Neural cell (in vitro differentiated cells): ENCODE results near the gene TUBB2A. TPM values are rescaled to one million over a fixed set of nuclear protein-coding genes. Genes with fewer than 3 reads are reported as not detected.

Experiments
- H2AFZ ChIP-seq: fragments of 200-600, 300-800 bp; sonication (generic), shearing (Covaris generic); 2 replicates; pipeline ENCODE4 v1.6.0; 2014; ENCODE audit warnings: low read depth, mild to moderate bottlenecking, antibody characterized with exemption, low read length, moderate library complexity
- H3F3A ChIP-seq: fragments of 200-600 bp; shearing (Covaris generic); 2 replicates; pipeline ENCODE4 v1.6.1; 2016; ENCODE audit warnings: mild to moderate bottlenecking, moderate library complexity, mixed read lengths, antibody characterized with exemption, low read length; ENCODE audit not compliant: insufficient read depth, poor library complexity, severe bottlenecking
- H3K27ac ChIP-seq: fragments of 200-600, 300-800 bp; sonication (generic), shearing (Covaris generic); 2 replicates; pipeline ENCODE4 v1.5.1; 2014; ENCODE audit warnings: mild to moderate bottlenecking, low read length, moderate library complexity
- H3K27me3 ChIP-seq: fragments of 300-800, 200-600 bp; sonication (generic), shearing (Covaris generic); 2 replicates; pipeline ENCODE4 v1.6.0; 2014; ENCODE audit warnings: mild to moderate bottlenecking, low read depth, low read length, moderate library complexity; ENCODE audit not compliant: insufficient read depth
- H3K36me3 ChIP-seq: fragments of 300-800, 200-600 bp; sonication (generic), shearing (Covaris generic); 2 replicates; pipeline ENCODE4 v1.5.1; 2014; ENCODE audit warnings: mild to moderate bottlenecking, antibody characterized with exemption, low read length, moderate library complexity; ENCODE audit not compliant: insufficient read depth
- H3K4me2 ChIP-seq: fragments of 300-800, 200-600 bp; sonication (generic), shearing (Covaris generic); 2 replicates; pipeline ENCODE4 v1.6.0; 2014; ENCODE audit warnings: mild to moderate bottlenecking, low read length
- H3K4me3 ChIP-seq: fragments of 300-800, 200-600 bp; sonication (generic), shearing (Covaris generic); 2 replicates; pipeline ENCODE4 v1.5.1; 2014; ENCODE audit warnings: mild to moderate bottlenecking, low read length, moderate library complexity
- H3K79me2 ChIP-seq: fragments of 200-600 bp; shearing (Covaris generic); replicated peaks from 2 replicates; pipeline ENCODE4 v1.6.0; 2014; ENCODE audit warnings: mild to moderate bottlenecking, low read length, moderate library complexity; ENCODE audit not compliant: insufficient read depth
- H3K9ac ChIP-seq: fragments of 300-800, 200-600 bp; sonication (generic), shearing (Covaris generic); 2 replicates; pipeline ENCODE4 v1.6.1; 2016; ENCODE audit warnings: mild to moderate bottlenecking, low read length, mixed read lengths
- H3K9me2 ChIP-seq: fragments of 200-600 bp; shearing (Covaris generic); 2 replicates; pipeline ENCODE4 v1.6.1; 2016; ENCODE audit warnings: mild to moderate bottlenecking, low read length, mixed read lengths; ENCODE audit not compliant: insufficient read depth
- H3K9me3 ChIP-seq: fragments of 200-600, 300-800 bp; sonication (generic), shearing (Covaris generic); 2 replicates; pipeline ENCODE4 v1.6.1; 2016; ENCODE audit warnings: mild to moderate bottlenecking, mixed run types, low read length, moderate library complexity, mixed read lengths
- H4K20me1 ChIP-seq: fragments of 200-600 bp; shearing (Covaris generic); 2 replicates; pipeline ENCODE4 v1.6.1; 2016; ENCODE audit warnings: mild to moderate bottlenecking, mixed run types; ENCODE audit not compliant: insufficient read depth
- CTCF ChIP-seq: fragments of 450-650 bp; IDR thresholded peaks from 2 replicates; pipeline ENCODE4 v1.5.1; 2014; ENCODE audit warnings: antibody characterized with exemption, mild to moderate bottlenecking, moderate library complexity; ENCODE audit not compliant: poor library complexity, severe bottlenecking
- EP300 ChIP-seq: fragments of 450-650 bp; conservative IDR thresholded peaks from 2 replicates; pipeline ENCODE4 v1.6.1; 2014; ENCODE audit warnings: antibody characterized with exemption, mild to moderate bottlenecking, moderate library complexity; ENCODE audit not compliant: poor library complexity, severe bottlenecking
- EZH2 ChIP-seq: fragments of 200-600, 300-800 bp; shearing (Covaris generic), sonication (generic); IDR thresholded peaks from 2 replicates; pipeline ENCODE4 v1.6.1; 2014; ENCODE audit warnings: antibody characterized with exemption, low read length, borderline replicate concordance, mild to moderate bottlenecking; ENCODE audit not compliant: insufficient read depth, poor library complexity, severe bottlenecking
- MXI1 ChIP-seq: fragments of 450-650 bp; conservative IDR thresholded peaks from 2 replicates; pipeline ENCODE4 v1.6.1; 2014; ENCODE audit warnings: antibody characterized with exemption, mild to moderate bottlenecking; ENCODE audit not compliant: poor library complexity, severe bottlenecking
- POLR2AphosphoS5 ChIP-seq: IDR thresholded peaks from 2 replicates; pipeline ENCODE4 v1.6.1; 2012
- RAD21 ChIP-seq: fragments of 450-650 bp; conservative IDR thresholded peaks from 2 replicates; pipeline ENCODE4 v1.6.1; 2014; ENCODE audit warnings: antibody characterized with exemption, mild to moderate bottlenecking, moderate library complexity
- REST ChIP-seq: IDR thresholded peaks from 2 replicates; pipeline ENCODE4 v1.6.1; 2012; ENCODE audit warnings: borderline replicate concordance
- SMC3 ChIP-seq: fragments of 450-650 bp; conservative IDR thresholded peaks from 2 replicates; pipeline ENCODE4 v1.6.1; 2014; ENCODE audit warnings: antibody characterized with exemption, mild to moderate bottlenecking, moderate library complexity; ENCODE audit not compliant: poor library complexity
- TAF1 ChIP-seq: IDR thresholded peaks from 2 replicates; pipeline ENCODE4 v1.6.1; 2012; ENCODE audit warnings: low read depth
- polyA plus RNA-seq: library from polyadenylated mRNA; depleted of rRNA; stranded (reverse); fragments of >200 nt; gene quantifications from 2 replicates; pipeline ENCODE4 v1.2.3, GENCODE V29; 2014

TUBB2A gene
- polyA plus RNA-seq, 1 donor from 2014 or later = 1,088 TPM

DNA sequence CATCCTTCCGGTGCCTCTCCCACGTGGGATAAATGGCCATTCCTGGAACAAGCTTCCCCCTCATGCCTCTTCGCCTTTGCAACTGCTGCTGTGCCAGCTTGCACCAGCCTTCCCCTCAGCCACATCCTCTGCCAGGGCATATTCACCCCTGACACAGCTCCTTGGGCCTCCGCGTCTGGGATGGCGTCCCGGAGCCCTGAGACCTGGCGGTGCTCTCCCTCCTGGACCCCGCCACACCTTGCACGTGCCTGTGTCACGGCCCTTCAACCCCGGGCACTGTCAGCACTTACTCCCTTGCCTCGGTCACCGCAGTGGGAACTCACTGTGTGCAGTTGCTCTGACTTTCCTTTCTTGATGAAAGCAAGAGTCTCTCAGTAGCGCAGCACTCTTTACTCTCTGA is 25.6 kb downstream of the TUBB2A start:
- Histone ChIP-seq H3K36me3 (peaks cover 4% of the 10 kb centered on the region), H3K9ac (no peak overlapping the region), H3K4me3 (no peak overlapping the region), H3F3A (no peaks in the 10 kb centered on the region), H3K9me3 (no peaks in the 10 kb centered on the region), H3K9me2 (no peaks in the 10 kb centered on the region), H4K20me1 (no peaks in the 10 kb centered on the region), H3K27ac (no peak overlapping the region), H3K4me2 (no peak overlapping the region), H2AFZ (no peak overlapping the region), H3K27me3 (no peaks in the 10 kb centered on the region), H3K79me2 (no peaks in the 10 kb centered on the region)
- TF ChIP-seq SMC3 (no peak), MXI1 (no peak), EP300 (no peak), TAF1 (no peak), REST (no peak), POLR2AphosphoS5 (no peak), RAD21 (no peak), EZH2 (no peak)

DNA sequence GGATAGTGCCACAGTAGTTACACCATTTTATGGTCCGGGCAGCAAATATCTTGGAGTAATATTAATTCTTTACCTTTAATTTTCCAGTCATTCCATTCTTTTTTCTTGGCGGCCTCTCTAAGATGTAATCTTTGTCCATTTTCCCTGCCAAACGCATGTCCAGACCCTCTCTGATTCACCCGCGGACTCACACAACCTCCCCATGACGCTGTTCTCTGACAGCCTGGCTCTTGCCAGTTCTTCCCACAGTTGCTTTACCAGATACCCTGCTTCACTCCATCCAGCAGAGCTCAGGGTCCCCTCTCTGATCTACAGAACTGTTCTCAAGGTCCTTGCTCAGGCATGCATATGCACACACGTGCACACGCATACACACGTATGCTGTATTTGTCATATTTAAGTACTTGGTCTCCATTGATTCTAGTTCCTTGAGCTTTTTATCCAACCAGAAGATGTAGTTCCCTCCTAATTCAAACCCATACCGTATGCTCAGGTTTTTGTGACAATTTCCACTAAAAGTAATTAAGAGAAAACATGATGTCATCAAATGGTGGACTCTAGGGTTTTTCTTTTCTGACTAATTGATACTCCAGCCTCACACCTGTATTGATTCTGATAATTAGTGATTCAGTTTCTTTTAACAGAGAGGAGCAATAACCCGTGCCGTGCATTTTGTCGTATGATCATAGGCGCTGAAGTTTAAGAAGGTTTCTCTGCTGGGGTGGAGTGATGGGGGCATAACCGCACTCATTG is 28.8 kb downstream of the TUBB2A start:
- Histone ChIP-seq H3K27ac (no peak overlapping the region), H3K9me3 (no peaks in the 10 kb centered on the region), H4K20me1 (no peaks in the 10 kb centered on the region), H3K9me2 (no peaks in the 10 kb centered on the region), H3K4me3 (no peak overlapping the region), H3K4me2 (no peak overlapping the region), H3K27me3 (no peaks in the 10 kb centered on the region), H3K79me2 (peaks cover 6% of the 10 kb centered on the region), H2AFZ (no peak overlapping the region), H3K36me3 (peaks cover 4% of the 10 kb centered on the region), H3F3A (no peaks in the 10 kb centered on the region), H3K9ac (no peak overlapping the region)
- TF ChIP-seq EP300 (no peak), MXI1 (no peak), POLR2AphosphoS5 (no peak), CTCF (no peak), REST (no peak), EZH2 (no peak), TAF1 (no peak), RAD21 (no peak), SMC3 (no peak)
